K562 (cell line): ENCODE measurements around the gene OR8B8. TPM values are rescaled to one million over a fixed set of nuclear protein-coding genes. Genes with fewer than 3 reads are reported as not detected.
A peak's percentile ranks its signal among the peaks of the same experiment; 100 is the strongest.

Experiments
- ATAC-seq: fragments of 200-7000 bp; cut with Tn5 transposase; 3 replicates; pipeline ENCODE4 v1.9.1; 2020; ENCODE audit warnings: moderate library complexity
- BruUV-seq: library from RNA; stranded (reverse); fragments of 400-500 nt; replicated peaks from 2 replicates; lab custom pipeline; 2021; lab: Mats Ljungman, UMichigan
- CTCF ChIA-PET: fragments of 300-600 bp; formaldehyde crosslinking; extraction: SDS; loops from one replicate; lab custom pipeline; 2021; ENCODE audit warnings: low intra/inter-chr PET ratio; lab: Yijun Ruan, JAX
- POLR2A ChIA-PET: fragments of 300-600, 350-650 bp; sonication (Branson Sonifier 250); formaldehyde crosslinking; extraction: SDS; loops from one replicate; lab custom pipeline; 2021; ENCODE audit warnings: antibody characterized with exemption, inconsistent platforms; lab: Yijun Ruan, JAX
- DNase-seq, 4 experiments: peaks; one replicate each; pipeline versions ENCODE4 v3.0.0 to v3.0.0-alpha.2; 2011 to 2018; ENCODE audit warnings: low spot score in 3 of 4, mixed read lengths in 3 of 4; ENCODE audit errors: extremely low read depth in 1 of 4
- FAIRE-seq: peaks from 2 replicates; lab custom pipeline; 2011; peaks lifted over from hg19 to GRCh38; lab: Jason Lieb, UNC
- H2AFZ ChIP-seq: 2 replicates; pipeline ENCODE4 v1.6.0; 2011; ENCODE audit warnings: low read depth, low read length, control low read depth, inconsistent platforms
- H3K27ac ChIP-seq: fragments of 200-600 bp; 3 replicates; pipeline ENCODE4 v1.8.0; 2011; ENCODE audit warnings: low read depth, mild to moderate bottlenecking, control low read depth, inconsistent platforms, low read length, moderate library complexity, mixed read lengths; ENCODE audit errors: extremely low read depth
- H3K27me3 ChIP-seq, 2 experiments: fragments of 300-600 bp in 1 of 2; 2 replicates in 1 of 2; 3 replicates in 1 of 2; pipeline versions ENCODE4 v1.6.0 to v1.8.0; 2011; ENCODE audit warnings: inconsistent platforms in 2 of 2, low read length in 2 of 2, mild to moderate bottlenecking in 1 of 2, mixed read lengths in 1 of 2, moderate library complexity in 1 of 2; ENCODE audit not compliant: control insufficient read depth in 2 of 2, insufficient read depth in 2 of 2
- H3K36me3 ChIP-seq: fragments of 300-600 bp; 3 replicates; pipeline ENCODE4 v1.8.0; 2011; ENCODE audit warnings: mild to moderate bottlenecking, low read length, inconsistent platforms; ENCODE audit not compliant: control insufficient read depth, insufficient read depth
- H3K4me1 ChIP-seq, 2 experiments: fragments of 200-600 bp in 1 of 2; replicated peaks in 1 of 2; 2 replicates in 1 of 2; 3 replicates in 1 of 2; pipeline versions ENCODE4 v1.5.1 to v1.8.0; 2011; ENCODE audit warnings: inconsistent platforms in 2 of 2, low read length in 2 of 2, mild to moderate bottlenecking in 1 of 2, mixed read lengths in 1 of 2, moderate library complexity in 1 of 2; ENCODE audit not compliant: control insufficient read depth in 2 of 2, insufficient read depth in 2 of 2
- H3K4me2 ChIP-seq: 2 replicates; pipeline ENCODE4 v1.6.1; 2011; ENCODE audit warnings: low read length, control low read depth, inconsistent platforms, mixed read lengths; ENCODE audit not compliant: insufficient read depth
- H3K4me3 ChIP-seq: fragments of 200-600 bp; sonication (generic), shearing (Covaris generic); 2 replicates; pipeline ENCODE4 v1.5.1; 2016; ENCODE audit warnings: control low read depth, inconsistent platforms
- H3K79me2 ChIP-seq: fragments of 200-600 bp; 3 replicates; pipeline ENCODE4 v1.8.0; 2011; ENCODE audit warnings: low read length, inconsistent platforms; ENCODE audit not compliant: control insufficient read depth, insufficient read depth
- H3K9ac ChIP-seq, 2 experiments: 2 replicates each; pipeline versions ENCODE4 v1.6.0 to v1.6.1; 2011; ENCODE audit warnings: low read depth in 2 of 2, low read length in 2 of 2, control low read depth in 1 of 2, inconsistent platforms in 1 of 2, mild to moderate bottlenecking in 1 of 2, mixed read lengths in 1 of 2; ENCODE audit not compliant: insufficient read depth in 1 of 2
- H3K9me1 ChIP-seq: one replicate; pipeline ENCODE4 v1.6.0; 2011; ENCODE audit warnings: inconsistent platforms, mild to moderate bottlenecking, low read length, moderate library complexity; ENCODE audit not compliant: control insufficient read depth, insufficient read depth
- H3K9me3 ChIP-seq: replicated peaks from 2 replicates; pipeline ENCODE4 v1.5.1; 2011; ENCODE audit warnings: low read depth, low read length, inconsistent platforms; ENCODE audit not compliant: control insufficient read depth, insufficient read depth
- H4K20me1 ChIP-seq: replicated peaks from 2 replicates; pipeline ENCODE4 v1.6.1; 2011; ENCODE audit warnings: low read length, inconsistent platforms, mixed read lengths; ENCODE audit not compliant: control insufficient read depth, insufficient read depth
- C11orf30 ChIP-seq: fragments of 450-650 bp; IDR thresholded peaks from 2 replicates; pipeline ENCODE4 v1.6.1; 2016; ENCODE audit warnings: low read depth, mild to moderate bottlenecking
- CBFA2T3 ChIP-seq: fragments of 450-650 bp; IDR thresholded peaks from 2 replicates; pipeline ENCODE4 v1.6.1; 2017
- DACH1 ChIP-seq: fragments of 450-650 bp; IDR thresholded peaks from 2 replicates; pipeline ENCODE4 v1.6.1; 2018; ENCODE audit not compliant: partially characterized antibody
- EP300 ChIP-seq: IDR thresholded peaks from 2 replicates; pipeline ENCODE4 v1.6.1; 2012; ENCODE audit warnings: low read length, improper control_type of control experiment
- MAFF ChIP-seq: IDR thresholded peaks from 2 replicates; pipeline ENCODE4 v1.6.1; 2012; ENCODE audit warnings: low read length, improper control_type of control experiment
- MAFG ChIP-seq: fragments of 450-650 bp; conservative IDR thresholded peaks from 2 replicates; pipeline ENCODE4 v1.6.1; 2016; ENCODE audit warnings: missing genetic modification characterization, missing compliant biosample characterization
- MAFK ChIP-seq: IDR thresholded peaks from 2 replicates; pipeline ENCODE4 v1.6.1; 2011; ENCODE audit warnings: low read length, improper control_type of control experiment
- MECOM ChIP-seq: fragments of 250-450 bp; sonication (Bioruptor Pico); IDR thresholded peaks from 2 replicates; pipeline ENCODE4 v1.8.0; 2022; ENCODE audit warnings: inconsistent platforms
- NFE2 ChIP-seq: IDR thresholded peaks from 2 replicates; pipeline ENCODE4 v1.6.1; 2014; ENCODE audit warnings: antibody characterized with exemption, low read depth
- NFE2L1 ChIP-seq: fragments of 450-650 bp; IDR thresholded peaks from 2 replicates; pipeline ENCODE4 v1.6.1; 2016; ENCODE audit warnings: missing genetic modification characterization, low read depth, mild to moderate bottlenecking, missing compliant biosample characterization, moderate library complexity, borderline replicate concordance
- RBBP5 ChIP-seq: fragments of 200-600 bp; sonication (generic); IDR thresholded peaks from 2 replicates; pipeline ENCODE4 v1.6.1; 2012; ENCODE audit warnings: borderline replicate concordance, mild to moderate bottlenecking, low read length, control low read depth, inconsistent platforms; ENCODE audit not compliant: insufficient read depth, poor library complexity, severe bottlenecking
- ZKSCAN8 ChIP-seq: fragments of 200-800 bp; sonication (Bioruptor generic); IDR thresholded peaks from 2 replicates; pipeline ENCODE4 v1.6.1; 2016; ENCODE audit warnings: missing genetic modification characterization, missing compliant biosample characterization
- ZNF316 ChIP-seq: fragments of 450-650 bp; IDR thresholded peaks from 2 replicates; pipeline ENCODE4 v1.6.1; 2016
- ZNF57 ChIP-seq: fragments of 450-650 bp; formaldehyde crosslinking; IDR thresholded peaks from 2 replicates; pipeline ENCODE4 v1.4.0; 2020; ENCODE audit warnings: mild to moderate bottlenecking, moderate library complexity
- WGBS: fragments of 100-300 bp; shearing (Covaris generic); methylation state at CpG from one replicate; pipeline ENCODE4 v1.1.6; 2016; ENCODE audit warnings: low coverage, mixed read lengths; ENCODE audit not compliant: insufficient coverage; ENCODE audit errors: missing lambda C conversion rate; 5-methylcytosine and 5-hydroxymethylcytosine counted together
- in situ Hi-C: fragments of 300-500 bp; cut with MboI; formaldehyde crosslinking; loops from 4 replicates; pipeline ENCODE4 v1.15.0; 2018; ENCODE audit warnings: inconsistent platforms, mixed read lengths
- intact Hi-C: fragments of 100-400 bp; cut with micrococcal nuclease; formaldehyde crosslinking; loops from 2 replicates; pipeline ENCODE4 v1.14.2; 2022
- polyA plus RNA-seq, 8 experiments: library from polyadenylated mRNA; depleted of rRNA in 4 of 8; stranded (reverse) in 5 of 8; unstranded in 3 of 8; fragments of >200 nt; fragmentation: Nextera tagmentation in 2 of 8; fragmentation: Illumina TruSeq in 1 of 8; extraction: Ambion mirVana in 2 of 8; extraction: Trizol in 1 of 8; gene quantifications; 2 replicates each; pipeline versions ENCODE4 v1.2.1 to v1.2.3, GENCODE V29; 2011 to 2014; ENCODE audit warnings: inconsistent platforms in 1 of 8, missing spikeins in 1 of 8
- total RNA-seq, 7 experiments: library from RNA; depleted of rRNA in 6 of 7; stranded (reverse); fragments of >200 nt in 6 of 7; fragmentation: Illumina TruSeq in 2 of 7; extraction: Trizol in 2 of 7; gene quantifications; 2 replicates each; pipeline versions ENCODE4 v1.2.1 to v1.2.3, GENCODE V29; 2011 to 2021; ENCODE audit warnings: low replicate concordance in 1 of 7
- TF ChIP-seq, protein P1 (sequence below), 2 experiments: IDR thresholded peaks; 2 replicates each; pipeline ENCODE4 v1.6.1; 2012; ENCODE audit warnings: improper control_type of control experiment in 2 of 2, low read depth in 2 of 2, low read length in 2 of 2, borderline replicate concordance in 1 of 2
- TF ChIP-seq, protein P2 (sequence below): fragments of 450-650 bp; IDR thresholded peaks from 2 replicates; pipeline ENCODE4 v1.6.1; 2016
- TF ChIP-seq, protein P3 (sequence below), 2 experiments: fragments of 450-650 bp in 1 of 2; sonication (generic) in 1 of 2; formaldehyde crosslinking in 1 of 2; IDR thresholded peaks in 1 of 2; conservative IDR thresholded peaks in 1 of 2; 2 replicates each; pipeline versions ENCODE4 v1.6.1 to v1.8.1; 2016 to 2023; ENCODE audit warnings: mild to moderate bottlenecking in 2 of 2, moderate library complexity in 2 of 2, inconsistent platforms in 1 of 2, missing genetic modification reagents in 1 of 2

Gene OR8B8
- total and polyA plus RNA-seq, 9 of the 15 experiments (the other 6 are each of a cell fraction or from before 2014, with no cell fraction given): 0.18 TPM; not detected in 8

DNA sequence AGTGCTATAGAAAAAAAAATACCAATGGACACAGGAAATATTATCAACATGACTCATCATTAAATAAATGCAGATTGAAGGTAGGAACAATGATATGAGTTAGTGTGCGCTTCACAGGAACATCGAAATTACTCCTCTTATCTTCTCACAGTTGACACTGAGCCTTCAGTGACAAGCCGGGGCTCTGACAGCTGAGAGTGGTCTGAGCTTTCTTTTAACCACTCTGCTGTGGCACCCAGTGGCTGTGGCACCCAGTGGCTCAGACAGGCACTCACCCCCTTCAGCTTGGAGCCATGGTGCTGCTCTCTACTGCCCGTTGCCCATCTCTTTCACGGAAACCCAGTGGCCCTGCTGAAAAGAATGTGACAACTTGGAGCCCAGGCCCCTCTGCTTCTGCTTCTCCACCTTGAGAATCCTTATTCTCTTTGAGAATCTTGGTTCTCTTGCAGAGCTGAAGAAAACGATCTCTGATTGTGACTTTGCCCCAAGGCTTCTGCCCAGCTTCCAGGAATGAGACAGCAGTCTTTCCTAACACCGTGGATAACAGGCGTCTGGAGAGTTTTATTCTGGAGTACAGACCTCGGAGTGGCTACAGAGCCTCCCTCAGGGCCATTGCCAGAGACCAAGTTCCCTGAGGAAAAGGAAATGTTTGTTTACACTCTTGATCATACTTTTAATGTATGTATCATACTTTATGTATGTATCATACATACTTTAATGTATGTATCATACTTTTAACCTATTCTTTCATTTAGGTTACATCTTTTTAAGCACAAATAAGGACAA is 37.1 kb upstream of the OR8B8 start:
- Histone ChIP-seq H3K4me1 (peaks cover 5 to 17% of the 10 kb centered on the region in 2 experiments), H3K4me3 (no peak overlapping the region), H3K36me3 (no peaks in the 10 kb centered on the region), H3K9me1 (no peaks in the 10 kb centered on the region), H3K27me3 (no peaks in the 10 kb centered on the region), H3K9me3 (no peaks in the 10 kb centered on the region), H3K9ac (peak overlapping the region in 1 of 2 experiments; percentile 46; a peak in 2 of 4 replicates), H3K27ac (peak overlapping the region; percentile 79; the same call in 2 of the 3 replicates), H4K20me1 (no peaks in the 10 kb centered on the region), H3K79me2 (no peaks in the 10 kb centered on the region), H2AFZ (peak overlapping the region; percentile 22; the same call in 1 of the 2 replicates), H3K4me2 (peak overlapping the region; percentile 49; the same call in 1 of the 2 replicates)
- ChIA-PET POLR2A (interaction anchor here (0.6 to 1.7 kb wide), 3 partner anchors 11 to 1627 kb away, joined by 3 to 6 read pairs (median 4); no protein-coding TSS in a partner anchor), CTCF (no interaction called here)
- ATAC-seq: peak; percentile 53
- peak in 3 of 4 experiments; percentile 9 to 35 (median 33) for DNase-seq
- peak; percentile 77 for FAIRE-seq
- WGBS: 31% methylated on average over 9 of the region's 9 CpGs
- in situ Hi-C loops: no loop called here
- no TSS peak for BruUV-seq
- intact Hi-C loops: loop anchor here (5.0 kb wide), 1 partner anchor 415 kb away; no protein-coding TSS in a partner anchor
- TF ChIP-seq ZNF316 (peak; percentile 91), MAFF (peak; percentile 62; the same call in 1 of the 2 replicates), ZKSCAN8 (peak; percentile 68; the same call in 1 of the 2 replicates), RBBP5 (no peak), NFE2 (peak; percentile 55; the same call in 1 of the 2 replicates), NFE2L1 (tag) (peak; percentile 79), DACH1 (peak; percentile 21), MAFG (tag) (peak; percentile 89), C11orf30 (peak; percentile 37; the same call in 1 of the 2 replicates), MAFK (peak; percentile 32; the same call in 1 of the 2 replicates), ZNF57 (CRISPR knock-in tag) (no peak), MECOM (CRISPR knock-in tag) (0 out of 2 replicates have a peak, but pooled peaks have one; percentile 17), EP300 (no peak), CBFA2T3 (peak; percentile 31)
- TF ChIP-seq, protein P1, sequence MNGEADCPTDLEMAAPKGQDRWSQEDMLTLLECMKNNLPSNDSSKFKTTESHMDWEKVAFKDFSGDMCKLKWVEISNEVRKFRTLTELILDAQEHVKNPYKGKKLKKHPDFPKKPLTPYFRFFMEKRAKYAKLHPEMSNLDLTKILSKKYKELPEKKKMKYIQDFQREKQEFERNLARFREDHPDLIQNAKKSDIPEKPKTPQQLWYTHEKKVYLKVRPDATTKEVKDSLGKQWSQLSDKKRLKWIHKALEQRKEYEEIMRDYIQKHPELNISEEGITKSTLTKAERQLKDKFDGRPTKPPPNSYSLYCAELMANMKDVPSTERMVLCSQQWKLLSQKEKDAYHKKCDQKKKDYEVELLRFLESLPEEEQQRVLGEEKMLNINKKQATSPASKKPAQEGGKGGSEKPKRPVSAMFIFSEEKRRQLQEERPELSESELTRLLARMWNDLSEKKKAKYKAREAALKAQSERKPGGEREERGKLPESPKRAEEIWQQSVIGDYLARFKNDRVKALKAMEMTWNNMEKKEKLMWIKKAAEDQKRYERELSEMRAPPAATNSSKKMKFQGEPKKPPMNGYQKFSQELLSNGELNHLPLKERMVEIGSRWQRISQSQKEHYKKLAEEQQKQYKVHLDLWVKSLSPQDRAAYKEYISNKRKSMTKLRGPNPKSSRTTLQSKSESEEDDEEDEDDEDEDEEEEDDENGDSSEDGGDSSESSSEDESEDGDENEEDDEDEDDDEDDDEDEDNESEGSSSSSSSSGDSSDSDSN (IDR thresholded peaks at IDR 0.05; ENCODE audit: borderline replicate concordance in 1 of 2, low read depth in 2 of 2, low read length in 2 of 2): no peak
- TF ChIP-seq, protein P2, sequence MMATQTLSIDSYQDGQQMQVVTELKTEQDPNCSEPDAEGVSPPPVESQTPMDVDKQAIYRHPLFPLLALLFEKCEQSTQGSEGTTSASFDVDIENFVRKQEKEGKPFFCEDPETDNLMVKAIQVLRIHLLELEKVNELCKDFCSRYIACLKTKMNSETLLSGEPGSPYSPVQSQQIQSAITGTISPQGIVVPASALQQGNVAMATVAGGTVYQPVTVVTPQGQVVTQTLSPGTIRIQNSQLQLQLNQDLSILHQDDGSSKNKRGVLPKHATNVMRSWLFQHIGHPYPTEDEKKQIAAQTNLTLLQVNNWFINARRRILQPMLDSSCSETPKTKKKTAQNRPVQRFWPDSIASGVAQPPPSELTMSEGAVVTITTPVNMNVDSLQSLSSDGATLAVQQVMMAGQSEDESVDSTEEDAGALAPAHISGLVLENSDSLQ: peak; percentile 23; the same call in 1 of the 2 replicates
- TF ChIP-seq, protein P3, sequence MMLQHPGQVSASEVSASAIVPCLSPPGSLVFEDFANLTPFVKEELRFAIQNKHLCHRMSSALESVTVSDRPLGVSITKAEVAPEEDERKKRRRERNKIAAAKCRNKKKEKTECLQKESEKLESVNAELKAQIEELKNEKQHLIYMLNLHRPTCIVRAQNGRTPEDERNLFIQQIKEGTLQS (IDR thresholded peaks at IDR 0.05): peak; percentile 32
- TF ChIP-seq, protein P3 (CRISPR knock-in tag; conservative IDR thresholded peaks at IDR 0.05): no peak
